Measurements from ENCODE around the gene CNNM4.

- no peak for TF ChIP-seq POLR2A (IDR thresholded peaks at IDR 0.05)
- TF ChIP-seq CTCF (IDR thresholded peaks at IDR 0.05): no peak
- no peak for TF ChIP-seq POLR2AphosphoS5 (IDR thresholded peaks at IDR 0.05)
Observed at GRCh38 chr2:96813656-96814055, 53.0 kb downstream of the CNNM4 start.
